GM13976 (cell line): Measurements from ENCODE around the gene ITPRIPL2.

Experiments used
- DNase-seq: peaks from one replicate; pipeline ENCODE4 v3.0.0; 2012; ENCODE audit warnings: low spot score
- in situ Hi-C: fragments of 300-500 bp; cut with MboI; formaldehyde crosslinking; loops from one replicate; pipeline ENCODE4 v1.12.0; 2022; ENCODE audit warnings: low sequenced_read_pairs, mixed read lengths, inconsistent platforms; ENCODE audit not compliant: unreplicated experiment
- TF ChIP-seq, protein P1 (sequence below): IDR thresholded peaks from 2 replicates; pipeline ENCODE4 v1.5.1; 2012; ENCODE audit warnings: borderline replicate concordance, mild to moderate bottlenecking; ENCODE audit not compliant: insufficient read depth; ENCODE audit errors: extremely low read depth, missing control alignments, control extremely low read depth

Gene ITPRIPL2

DNA sequence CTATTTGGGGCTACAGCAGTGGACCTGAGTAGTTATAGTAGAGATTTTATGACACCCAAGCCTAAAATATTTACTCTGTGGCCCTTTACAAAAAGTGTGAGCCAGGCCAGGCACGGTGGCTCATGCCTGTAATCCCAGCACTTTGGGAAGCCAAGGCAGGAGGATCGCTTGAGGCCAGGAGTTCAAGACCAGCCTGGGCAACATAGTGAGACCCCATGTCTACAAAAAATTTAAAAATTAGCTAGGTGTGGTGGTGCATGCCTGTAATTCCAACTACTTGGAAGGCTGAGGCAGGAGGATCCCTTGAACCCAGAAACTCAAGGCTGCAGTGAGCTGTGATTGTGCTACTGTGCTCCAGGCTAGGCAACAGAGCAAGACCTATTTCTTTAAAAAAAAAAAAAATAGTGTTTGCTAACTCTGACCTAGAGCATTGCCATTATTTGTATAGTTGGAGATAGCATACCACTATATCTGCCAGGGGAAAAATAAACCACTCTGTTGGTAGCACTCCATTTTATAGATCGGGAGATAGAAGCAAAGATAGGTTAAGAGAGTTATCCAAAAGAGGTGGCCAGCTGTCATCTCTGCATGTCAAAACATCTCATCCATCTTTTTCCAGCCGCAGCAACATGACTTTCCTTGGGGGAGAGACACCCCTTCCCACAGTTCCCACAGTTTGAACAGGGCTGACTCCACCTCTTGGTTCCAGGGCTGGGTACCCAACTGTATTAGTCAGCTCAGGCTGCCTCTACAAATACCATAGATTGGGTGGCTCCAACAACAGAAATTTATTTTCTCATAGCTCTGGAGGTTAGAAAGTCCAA is 3.0 kb upstream of the ITPRIPL2 start:
- in situ Hi-C loops = no loop called here
- no peak for DNase-seq
- TF ChIP-seq, protein P1, sequence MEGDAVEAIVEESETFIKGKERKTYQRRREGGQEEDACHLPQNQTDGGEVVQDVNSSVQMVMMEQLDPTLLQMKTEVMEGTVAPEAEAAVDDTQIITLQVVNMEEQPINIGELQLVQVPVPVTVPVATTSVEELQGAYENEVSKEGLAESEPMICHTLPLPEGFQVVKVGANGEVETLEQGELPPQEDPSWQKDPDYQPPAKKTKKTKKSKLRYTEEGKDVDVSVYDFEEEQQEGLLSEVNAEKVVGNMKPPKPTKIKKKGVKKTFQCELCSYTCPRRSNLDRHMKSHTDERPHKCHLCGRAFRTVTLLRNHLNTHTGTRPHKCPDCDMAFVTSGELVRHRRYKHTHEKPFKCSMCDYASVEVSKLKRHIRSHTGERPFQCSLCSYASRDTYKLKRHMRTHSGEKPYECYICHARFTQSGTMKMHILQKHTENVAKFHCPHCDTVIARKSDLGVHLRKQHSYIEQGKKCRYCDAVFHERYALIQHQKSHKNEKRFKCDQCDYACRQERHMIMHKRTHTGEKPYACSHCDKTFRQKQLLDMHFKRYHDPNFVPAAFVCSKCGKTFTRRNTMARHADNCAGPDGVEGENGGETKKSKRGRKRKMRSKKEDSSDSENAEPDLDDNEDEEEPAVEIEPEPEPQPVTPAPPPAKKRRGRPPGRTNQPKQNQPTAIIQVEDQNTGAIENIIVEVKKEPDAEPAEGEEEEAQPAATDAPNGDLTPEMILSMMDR = no peak

DNA sequence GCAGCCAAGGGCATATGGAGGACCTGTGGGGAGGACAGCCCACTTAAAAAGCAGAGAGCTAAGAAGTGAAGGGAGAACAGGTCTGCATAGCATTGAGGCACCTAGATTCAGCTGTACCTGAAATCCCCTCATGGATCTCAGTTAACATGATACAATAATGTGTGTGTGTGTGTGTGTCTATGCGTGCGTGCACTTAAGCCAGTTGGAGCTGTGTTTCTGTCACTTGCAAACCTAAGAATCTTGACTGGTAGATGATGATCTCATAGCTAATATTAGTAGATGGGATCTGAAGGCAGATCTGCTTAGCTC is 1.7 kb upstream of the ITPRIPL2 start:
- TF ChIP-seq, protein P1 = no peak
- DNase-seq = no peak
- in situ Hi-C loops = no loop called here

DNA sequence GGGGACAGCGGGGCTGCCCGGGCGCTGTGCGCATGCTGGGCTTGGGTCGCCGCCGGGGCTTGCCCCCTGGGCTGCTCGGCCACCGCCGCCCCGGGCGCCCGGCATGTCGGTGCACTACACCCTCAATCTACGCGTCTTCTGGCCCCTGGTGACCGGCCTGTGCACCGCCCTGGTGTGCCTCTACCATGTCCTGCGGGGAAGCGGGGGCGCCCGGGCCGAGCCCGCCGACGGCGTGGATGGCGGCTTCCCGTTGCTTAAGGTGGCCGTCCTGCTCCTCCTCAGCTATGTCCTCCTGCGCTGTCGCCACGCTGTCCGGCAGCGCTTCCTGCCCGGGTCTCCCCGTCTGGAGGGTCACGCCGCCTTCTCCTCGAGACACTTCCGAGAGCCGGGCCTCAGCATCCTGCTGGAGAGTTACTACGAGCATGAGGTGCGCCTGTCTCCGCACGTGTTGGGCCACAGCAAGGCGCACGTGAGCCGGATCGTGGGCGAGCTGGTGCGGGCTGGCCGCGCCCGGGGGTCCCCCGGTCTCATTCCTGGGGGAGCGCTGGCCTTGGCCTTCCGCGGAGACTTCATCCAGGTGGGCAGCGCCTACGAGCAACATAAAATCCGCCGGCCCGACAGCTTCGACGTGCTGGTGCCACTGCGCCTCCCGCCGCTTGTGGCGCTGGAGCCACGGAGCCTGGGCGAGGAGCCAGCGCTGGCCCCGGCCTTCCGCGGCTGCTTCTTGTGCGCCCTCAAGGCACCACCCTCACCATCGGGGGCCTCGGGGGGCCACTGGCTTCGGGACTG is 789 bp downstream of the ITPRIPL2 start:
- peak; percentile 64 for DNase-seq
- in situ Hi-C loops = no loop called here
- TF ChIP-seq, protein P1 = peak; percentile 7

DNA sequence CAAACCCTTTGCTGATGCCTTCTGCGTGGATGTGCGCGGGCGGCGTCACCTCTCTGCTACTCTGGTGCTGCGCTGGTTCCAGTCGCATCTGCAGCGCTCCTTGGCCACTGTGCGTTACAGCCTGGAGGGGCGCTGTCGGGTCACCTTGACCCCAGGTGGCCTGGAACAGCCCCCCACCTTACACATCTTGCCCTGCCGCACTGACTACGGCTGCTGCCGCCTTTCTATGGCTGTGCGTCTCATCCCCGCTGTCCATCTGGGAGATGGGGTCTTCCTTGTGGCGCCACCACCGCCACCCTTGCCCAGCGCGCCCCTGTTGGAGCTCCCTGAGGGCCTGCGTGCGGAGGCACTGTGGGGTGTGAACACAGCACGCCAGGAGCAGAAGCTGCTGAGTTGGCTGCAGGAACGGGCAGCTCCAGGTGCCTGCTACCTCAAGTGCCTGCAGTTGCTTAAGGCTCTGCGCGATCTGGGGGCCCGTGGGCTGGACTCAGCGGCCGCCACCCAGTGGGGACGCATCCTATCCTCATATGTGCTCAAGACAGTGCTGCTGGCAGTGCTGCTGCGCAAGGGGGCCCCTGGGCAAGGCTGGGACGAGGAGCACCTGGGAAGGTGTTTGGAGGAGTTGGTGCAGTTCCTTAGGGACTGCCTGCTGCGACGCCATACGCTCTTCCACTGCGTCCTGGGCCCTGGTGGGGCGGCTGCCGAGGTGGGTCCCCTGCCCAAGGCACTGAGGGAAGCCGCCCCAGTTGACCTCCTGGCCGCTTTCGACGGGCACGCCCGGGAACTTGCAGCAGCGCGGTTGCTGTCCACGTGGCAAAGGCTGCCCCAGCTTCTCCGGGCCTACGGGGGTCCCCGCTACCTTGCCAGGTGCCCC is 1.6 kb downstream of the ITPRIPL2 start:
- in situ Hi-C loops = no loop called here
- TF ChIP-seq, protein P1 = no peak
- no peak for DNase-seq

DNA sequence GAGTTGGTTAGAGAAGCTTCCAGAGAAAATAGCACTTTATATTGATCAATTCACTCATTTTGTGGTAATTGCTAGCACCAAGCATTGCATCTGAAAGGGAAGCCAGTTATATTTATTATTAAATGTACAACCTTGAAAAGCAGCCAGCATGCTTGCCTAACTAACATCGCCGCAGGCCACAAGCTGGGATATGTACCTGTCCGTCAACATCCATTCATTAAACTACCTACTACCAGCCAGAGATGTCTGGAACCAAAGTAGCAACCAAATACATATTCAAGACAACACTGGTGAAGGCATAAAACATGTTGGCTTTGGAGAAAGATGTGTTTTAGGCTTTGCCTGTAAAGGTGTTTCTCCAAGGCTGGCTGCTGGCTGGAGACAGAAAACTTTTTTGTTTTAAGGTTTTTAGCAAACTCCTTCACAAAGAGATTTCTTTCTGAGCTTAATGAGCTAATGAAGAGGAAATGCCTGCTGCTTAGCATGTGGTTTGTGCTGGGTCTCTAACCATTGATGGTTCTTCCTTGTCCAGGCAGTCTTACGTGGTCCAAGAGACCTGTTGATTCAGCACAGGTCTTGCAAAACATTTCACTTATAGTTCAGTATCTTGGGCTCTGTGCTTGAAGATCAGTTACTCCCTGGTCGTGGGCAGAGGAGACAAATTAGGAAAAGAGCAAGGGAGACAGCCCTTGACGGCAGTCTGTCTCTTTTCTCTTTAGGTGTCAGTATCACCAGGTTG is 3.1 kb downstream of the ITPRIPL2 start:
- TF ChIP-seq, protein P1 = no peak
- no peak for DNase-seq
- in situ Hi-C loops = no loop called here
